GM12878 (cell line): ENCODE data around the gene PC. TPM values are rescaled to one million over a fixed set of nuclear protein-coding genes. Genes with fewer than 3 reads are reported as not detected.

Source experiments
- ATAC-seq: fragments of 200-7000 bp; cut with Tn5 transposase; 3 replicates; pipeline ENCODE4 v1.9.1; 2020; ENCODE audit warnings: mild to moderate bottlenecking, moderate library complexity
- BruUV-seq: library from RNA; stranded (reverse); fragments of 400-500 nt; replicated peaks from 2 replicates; lab custom pipeline; 2021; lab: Mats Ljungman, UMichigan
- CTCF ChIA-PET: fragments of 300-600 bp; sonication (Branson Sonifier 250); formaldehyde crosslinking; extraction: SDS; loops from one replicate; lab custom pipeline; 2021; ENCODE audit warnings: inconsistent platforms; lab: Yijun Ruan, JAX
- POLR2A ChIA-PET: fragments of 350-600 bp; formaldehyde crosslinking; extraction: SDS; loops from one replicate; lab custom pipeline; 2021; ENCODE audit warnings: inconsistent platforms; lab: Charles Lee
- RAD21 ChIA-PET: fragments of 300-600 bp; sonication (Branson Sonifier 250); formaldehyde crosslinking; loops from one replicate; lab custom pipeline; 2023; ENCODE audit warnings: antibody characterized with exemption; ENCODE audit not compliant: unreplicated experiment; lab: Charles Lee
- SMC1A ChIA-PET: fragments of 300-600 bp; sonication (Branson Sonifier 250); formaldehyde crosslinking; loops from one replicate; lab custom pipeline; 2023; ENCODE audit not compliant: unreplicated experiment, uncharacterized antibody; lab: Charles Lee
- DNase-seq: peaks from one replicate; pipeline ENCODE4 v3.0.0-alpha.2; 2011; ENCODE audit warnings: low read depth, low spot score
- FAIRE-seq: peaks from 3 replicates; lab custom pipeline; 2011; peaks lifted over from hg19 to GRCh38; lab: Jason Lieb, UNC
- H2AFZ ChIP-seq: 2 replicates; pipeline ENCODE4 v1.6.0; 2011; ENCODE audit warnings: low read depth, low read length, control low read depth; ENCODE audit not compliant: control insufficient read depth
- H3K27ac ChIP-seq: 2 replicates; pipeline ENCODE4 v1.5.1; 2011; ENCODE audit warnings: control low read depth; ENCODE audit not compliant: control insufficient read depth, insufficient read depth
- H3K27me3 ChIP-seq, 2 experiments: replicated peaks in 1 of 2; 2 replicates each; pipeline versions ENCODE4 v1.6.0 to v1.6.1; 2011; ENCODE audit warnings: low read length in 1 of 2; ENCODE audit not compliant: control insufficient read depth in 2 of 2, insufficient read depth in 2 of 2
- H3K36me3 ChIP-seq, 2 experiments: 2 replicates each; pipeline ENCODE4 v1.5.1; 2011; ENCODE audit warnings: low read length in 1 of 2; ENCODE audit not compliant: control insufficient read depth in 2 of 2, insufficient read depth in 2 of 2
- H3K4me1 ChIP-seq: 2 replicates; pipeline ENCODE4 v1.6.1; 2011; ENCODE audit warnings: mild to moderate bottlenecking, low read length, moderate library complexity, mixed read lengths; ENCODE audit not compliant: control insufficient read depth, insufficient read depth
- H3K4me2 ChIP-seq: 2 replicates; pipeline ENCODE4 v1.6.0; 2011; ENCODE audit warnings: control low read depth; ENCODE audit not compliant: control insufficient read depth, insufficient read depth
- H3K4me3 ChIP-seq: fragments of 200-600 bp; sonication (generic); 2 replicates; pipeline ENCODE4 v1.5.1; 2016
- H3K79me2 ChIP-seq: 2 replicates; pipeline ENCODE4 v1.6.0; 2011; ENCODE audit warnings: low read length; ENCODE audit not compliant: control insufficient read depth, insufficient read depth
- H3K9ac ChIP-seq: 2 replicates; pipeline ENCODE4 v1.8.0; 2011; ENCODE audit warnings: low read length, control low read depth, mixed read lengths; ENCODE audit not compliant: control insufficient read depth, insufficient read depth
- H3K9me3 ChIP-seq: replicated peaks from 3 replicates; pipeline ENCODE4 v1.5.1; 2011; ENCODE audit warnings: mild to moderate bottlenecking, low read length; ENCODE audit not compliant: control insufficient read depth, insufficient read depth
- H4K20me1 ChIP-seq: 2 replicates; pipeline ENCODE4 v1.6.0; 2011; ENCODE audit not compliant: control insufficient read depth, insufficient read depth
- CTCF ChIP-seq, 3 experiments: IDR thresholded peaks in 2 of 3; conservative IDR thresholded peaks in 1 of 3; 2 replicates each; pipeline ENCODE4 v1.5.1; 2011; ENCODE audit warnings: low read depth in 3 of 3, low read length in 3 of 3, mild to moderate bottlenecking in 3 of 3, control low read depth in 2 of 3, moderate library complexity in 2 of 3, inconsistent platforms in 1 of 3, mixed read lengths in 1 of 3; ENCODE audit not compliant: control insufficient read depth in 2 of 3, insufficient read depth in 1 of 3; ENCODE audit errors: extremely low read depth in 1 of 3
- FOXM1 ChIP-seq: IDR thresholded peaks from 2 replicates; pipeline ENCODE4 v1.6.1; 2012; ENCODE audit warnings: low read depth, mild to moderate bottlenecking, inconsistent platforms, low read length, moderate library complexity
- USF1 ChIP-seq: IDR thresholded peaks from 2 replicates; pipeline ENCODE4 v1.6.1; 2011; ENCODE audit warnings: borderline replicate concordance, low read depth, mild to moderate bottlenecking, moderate library complexity, mixed read lengths, low read length; ENCODE audit not compliant: insufficient read depth; ENCODE audit errors: extremely low read length
- WGBS: methylation state at CpG from one replicate; pipeline ENCODE4 v1.1.6; 2016; ENCODE audit warnings: low lambda C conversion rate; ENCODE audit not compliant: insufficient replicate concordance, insufficient coverage; ENCODE audit errors: missing lambda C conversion rate; 5-methylcytosine and 5-hydroxymethylcytosine counted together
- in situ Hi-C: fragments of 300-500 bp; cut with MboI; formaldehyde crosslinking; loops from 9 replicates; pipeline ENCODE4 v1.14.3; 2018; ENCODE audit warnings: mixed read lengths
- intact Hi-C: fragments of 100-400 bp; cut with micrococcal nuclease; formaldehyde crosslinking; loops from one replicate; pipeline ENCODE4 v1.14.2; 2022; ENCODE audit not compliant: unreplicated experiment
- polyA plus RNA-seq, 11 experiments: library from polyadenylated mRNA; depleted of rRNA in 4 of 11; unstranded in 6 of 11; stranded (reverse) in 5 of 11; fragments of >200 nt; fragmentation: Nextera tagmentation in 4 of 11; fragmentation: Illumina TruSeq in 1 of 11; extraction: Ambion mirVana in 4 of 11; extraction: Trizol in 1 of 11; gene quantifications; 1 replicate in 1 of 11; 2 replicates in 10 of 11; pipeline versions ENCODE4 v1.2.1 to v1.2.3, GENCODE V29; 2011 to 2016; ENCODE audit warnings: inconsistent platforms in 2 of 11, missing spikeins in 2 of 11, low read depth in 1 of 11
- total RNA-seq, 4 experiments: library from RNA; depleted of rRNA in 3 of 4; stranded (reverse); fragments of >200 nt in 3 of 4; fragmentation: Illumina TruSeq in 1 of 4; extraction: Trizol in 1 of 4; gene quantifications; 2 replicates each; pipeline versions ENCODE4 v1.2.1 to v1.2.3, GENCODE V29; 2013 to 2021

PC gene
- total and polyA plus RNA-seq, 10 of the 15 experiments (the other 5 are each of a cell fraction or from before 2014, with no cell fraction given): 0.22 to 10.3 (median 4.5) TPM

GRCh38 chr11:66867425-66868040 is 90.7 kb downstream of the PC start:
- Histone ChIP-seq H3K36me3 (no peaks in the 10 kb centered on the region), H3K27me3 (no peaks in the 10 kb centered on the region), H3K27ac (no peak overlapping the region), H3K4me1 (peaks cover 11% of the 10 kb centered on the region), H3K9me3 (no peaks in the 10 kb centered on the region), H3K9ac (no peak overlapping the region), H4K20me1 (no peaks in the 10 kb centered on the region), H3K79me2 (no peaks in the 10 kb centered on the region), H3K4me2 (no peak overlapping the region), H2AFZ (no peak overlapping the region), H3K4me3 (no peak overlapping the region)
- CTCF ChIA-PET: interaction anchor here (0.8 to 1.7 kb wide), 5 partner anchors 26 to 482 kb away, joined by 3 to 6 read pairs (median 5); no protein-coding TSS in a partner anchor
- SMC1A ChIA-PET: interaction anchor here (1.0 kb wide), 1 partner anchor 29 kb away, joined by 4 read pairs; no protein-coding TSS in a partner anchor
- ATAC-seq (no peak), FAIRE-seq (no peak), DNase-seq (no peak)
- TF ChIP-seq FOXM1: no peak
- no peak for TF ChIP-seq USF1
- TF ChIP-seq CTCF (IDR thresholded peaks at IDR 0.05 in 2 of 3, conservative IDR thresholded peaks at IDR 0.05 in 1 of 3; ENCODE audit: control insufficient read depth in 2 of 3, extremely low read depth in 1 of 3, insufficient read depth in 1 of 3, low read depth in 3 of 3, low read length in 3 of 3): 0 out of 6 replicates have a peak, but pooled peaks of 1 of the 3 experiments have one; percentile 15
- in situ Hi-C loops (no loop called here), intact Hi-C loops (no loop called here)
- 55% methylated on average over 14 of the region's 14 CpGs for WGBS
- no TSS peak for BruUV-seq
- POLR2A ChIA-PET: interaction anchor here (1.2 kb wide), 1 partner anchor 11 kb away, joined by 3 read pairs; no protein-coding TSS in a partner anchor
- RAD21 ChIA-PET: interaction anchor here (0.6 to 0.9 kb wide), 2 partner anchors 55 to 189 kb away, joined by 3 to 4 read pairs; partner anchors contain the start of gene RBM4B
